ENCODE data around the gene ACOX3. TPM values are rescaled to one million over a fixed set of nuclear protein-coding genes. Genes with fewer than 3 reads are reported as not detected.
A peak's percentile ranks its signal among the peaks of the same experiment; 100 is the strongest.

Gene ACOX3
- total and polyA plus RNA-seq, 8 donors, result 13.5 to 45.5 (median 32.8) TPM

- Histone ChIP-seq H3K4me3 (no peak overlapping the region), H3K36me3 (peaks cover 25 to 81% (median 74%) of the 10 kb centered on the region in 4 donors), H3K4me1 (peaks cover 0 to 31% (median 10%) of the 10 kb centered on the region in 4 donors), H3K9me3 (no peaks in the 10 kb centered on the region), H3K27me3 (no peaks in the 10 kb centered on the region), H3K27ac (no peak overlapping the region)
- TF ChIP-seq CTCF (IDR thresholded peaks at IDR 0.05), result no peak
- no peak for TF ChIP-seq EP300 (IDR thresholded peaks at IDR 0.05)
- TF ChIP-seq POLR2AphosphoS5 (IDR thresholded peaks at IDR 0.05), result no peak
- no peak for TF ChIP-seq POLR2A (IDR thresholded peaks at IDR 0.05)
- WGBS, 5 donors, result 90 to 95% (median 95%) methylated on average over 12 to 13 of the region's 13 CpGs
- intact Hi-C loops (cut with DNase I; ENCODE audit: low total_unique reads), result no loop called here
- no peak for DNase-seq
These were observed 39.7 kb downstream of the ACOX3 start for GRCh38 chr4:8400632-8401325.

DNA sequence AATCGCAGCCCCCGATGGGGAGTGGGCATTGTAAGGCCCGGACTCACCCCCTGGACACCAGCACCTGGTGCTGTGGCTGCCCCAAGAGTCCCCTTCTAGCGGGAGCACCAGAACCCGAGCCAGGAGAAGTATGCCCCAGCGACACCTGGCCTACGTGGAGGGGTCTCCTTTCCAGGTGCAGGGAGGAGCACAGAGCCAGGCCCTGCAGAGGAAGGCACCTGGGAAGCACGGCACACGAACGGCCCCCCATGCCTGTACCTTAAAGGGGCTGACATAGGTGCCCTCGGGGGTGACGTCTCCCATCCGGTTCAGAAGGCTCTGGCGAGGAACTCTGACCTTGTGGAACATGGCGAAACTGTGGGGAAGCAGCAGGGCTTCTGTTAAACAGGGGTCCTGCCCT, 41.2 kb downstream of the ACOX3 start:
- Histone ChIP-seq H3K27ac (no peak overlapping the region), H3K9me3 (no peaks in the 10 kb centered on the region), H3K27me3 (no peaks in the 10 kb centered on the region), H3K4me1 (peaks cover 0 to 36% (median 16%) of the 10 kb centered on the region in 4 donors), H3K36me3 (peaks cover 16 to 78% (median 73%) of the 10 kb centered on the region in 4 donors), H3K4me3 (no peak overlapping the region)
- intact Hi-C loops (cut with DNase I; ENCODE audit: low total_unique reads), result no loop called here
- WGBS, 5 donors, result 82 to 95% (median 92%) methylated on average over 7 to 15 of the region's 15 CpGs
- no peak for DNase-seq
- TF ChIP-seq EP300 (IDR thresholded peaks at IDR 0.05), result no peak
- TF ChIP-seq POLR2AphosphoS5 (IDR thresholded peaks at IDR 0.05), result no peak

GRCh38 chr4:8398347-8398746, 42.2 kb downstream of the ACOX3 start:
- no peak for DNase-seq
- intact Hi-C loops (cut with DNase I; ENCODE audit: low total_unique reads), result no loop called here
- 88 to 96% (median 91%) methylated on average over 9 of the region's 9 CpGs for WGBS, 5 donors
- Histone ChIP-seq H3K4me1 (peaks cover 0 to 41% (median 21%) of the 10 kb centered on the region in 4 donors), H3K27me3 (no peaks in the 10 kb centered on the region), H3K27ac (no peak overlapping the region), H3K36me3 (peaks cover 16 to 78% (median 72%) of the 10 kb centered on the region in 4 donors), H3K9me3 (no peaks in the 10 kb centered on the region), H3K4me3 (no peak overlapping the region)
- no peak for TF ChIP-seq POLR2AphosphoS5 (IDR thresholded peaks at IDR 0.05)

DNA sequence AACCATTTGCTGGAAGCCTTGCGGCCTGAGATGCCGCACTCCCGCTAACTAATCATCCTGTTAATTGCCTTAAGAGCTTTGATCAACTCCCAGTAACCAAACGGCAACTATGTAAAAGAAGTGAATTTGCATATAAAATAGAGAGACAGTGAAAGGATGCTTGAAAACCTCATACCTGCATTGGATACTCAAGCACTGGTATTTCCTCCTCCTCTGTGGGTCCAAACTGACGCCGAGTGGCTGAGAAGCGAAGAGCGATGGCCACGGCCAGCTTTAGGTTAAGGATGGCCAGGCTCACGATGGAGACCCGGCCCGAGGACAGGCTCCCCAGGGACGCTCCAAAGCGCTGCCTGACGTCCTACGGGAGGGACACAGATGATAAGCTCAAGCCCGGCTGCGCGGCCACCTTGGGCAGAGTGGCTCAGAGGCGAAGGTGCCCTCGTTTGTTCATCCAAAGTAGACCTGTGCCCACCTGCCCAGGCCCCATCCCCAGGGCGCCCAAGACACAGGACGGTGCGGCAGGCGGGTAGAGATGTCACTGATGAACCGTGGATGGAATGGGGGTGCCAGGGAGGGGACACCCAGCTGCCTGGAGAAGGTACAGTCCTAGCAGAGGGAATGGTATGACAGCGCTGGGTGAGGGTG, 43.6 kb downstream of the ACOX3 start:
- Histone ChIP-seq H3K9me3 (no peaks in the 10 kb centered on the region), H3K36me3 (peaks cover 16 to 84% (median 76%) of the 10 kb centered on the region in 4 donors), H3K27ac (no peak overlapping the region), H3K4me1 (peaks cover 6 to 40% (median 21%) of the 10 kb centered on the region in 4 donors), H3K27me3 (no peaks in the 10 kb centered on the region), H3K4me3 (no peak overlapping the region)
- no peak for TF ChIP-seq POLR2AphosphoS5 (IDR thresholded peaks at IDR 0.05)
- TF ChIP-seq EP300 (IDR thresholded peaks at IDR 0.05), result no peak
- TF ChIP-seq POLR2A (IDR thresholded peaks at IDR 0.05), result no peak
- no peak for TF ChIP-seq CTCF (IDR thresholded peaks at IDR 0.05)
- intact Hi-C loops (cut with DNase I; ENCODE audit: low total_unique reads), result no loop called here
- DNase-seq, result no peak
- WGBS, 5 donors, result 90 to 96% (median 95%) methylated on average over 24 to 27 of the region's 27 CpGs

GRCh38 chr4:8395504-8396296, 44.8 kb downstream of the ACOX3 start:
- intact Hi-C loops (cut with DNase I; ENCODE audit: low total_unique reads), result no loop called here
- 93 to 98% (median 97%) methylated on average over 12 of the region's 12 CpGs for WGBS, 5 donors
- H3K27me3 ChIP-seq, result no peaks in the 10 kb centered on the region

More at GRCh38 chr4:8395504-8396296, 44.8 kb downstream of the ACOX3 start:
- H3K36me3 ChIP-seq, result peaks cover 16 to 92% (median 81%) of the 10 kb centered on the region in 4 donors
- H3K27ac ChIP-seq, result peak overlapping the region in 1 of 5 donors; percentile 10
- no peak for TF ChIP-seq EP300 (IDR thresholded peaks at IDR 0.05)
- TF ChIP-seq CTCF (IDR thresholded peaks at IDR 0.05), result no peak
- TF ChIP-seq POLR2AphosphoS5 (IDR thresholded peaks at IDR 0.05), result no peak
- TF ChIP-seq POLR2A (IDR thresholded peaks at IDR 0.05), result no peak
- peaks cover 6 to 38% (median 23%) of the 10 kb centered on the region in 4 donors for H3K4me1 ChIP-seq
- no peaks in the 10 kb centered on the region for H3K9me3 ChIP-seq
- no peak overlapping the region for H3K4me3 ChIP-seq
- DNase-seq, result no peak

All from stomach (tissue), 9 donors.